ENCODE results near the gene FAM161A.
"Not testable (repeated sequence)": the region's sequence is repeated elsewhere in the genome, so short reads cannot be mapped to it uniquely, and the experiment has no call there.

Gene FAM161A

GRCh38 chr2:61841286-61841685 is 12.6 kb downstream of the FAM161A start:
- DNase-seq, result no peak

- DNase-seq, result no peak
These were observed 19.0 kb downstream of the FAM161A start for GRCh38 chr2:61834893-61835292.

GRCh38 chr2:61833971-61834370 is 19.9 kb downstream of the FAM161A start:
- DNase-seq, result no peak

- DNase-seq, result no peak
These were observed 21.5 kb downstream of the FAM161A start for GRCh38 chr2:61832183-61832841.

GRCh38 chr2:61822255-61822654 is 31.6 kb downstream of the FAM161A start:
- DNase-seq, result no peak

GRCh38 chr2:61816480-61817355 is 37.1 kb downstream of the FAM161A start:
- no peak for DNase-seq

- no peak for DNase-seq
These were observed 39.2 kb downstream of the FAM161A start for GRCh38 chr2:61814539-61815160.

GRCh38 chr2:61813314-61813713 is 40.5 kb downstream of the FAM161A start:
- not testable (repeated sequence) for DNase-seq

- DNase-seq, result no peak
These were observed 42.0 kb downstream of the FAM161A start for GRCh38 chr2:61811821-61812220.

GRCh38 chr2:61810203-61810602 is 43.7 kb downstream of the FAM161A start:
- not testable (repeated sequence) for DNase-seq

- DNase-seq, result not testable (repeated sequence)
These were observed 45.2 kb downstream of the FAM161A start for GRCh38 chr2:61808693-61809092.

- no peak for DNase-seq
These were observed 46.7 kb downstream of the FAM161A start for GRCh38 chr2:61807036-61807757.

GRCh38 chr2:61802548-61802947 is 51.3 kb downstream of the FAM161A start:
- DNase-seq, result no peak

- no peak for DNase-seq
These were observed 54.8 kb downstream of the FAM161A start for GRCh38 chr2:61799099-61799498.

- not testable (repeated sequence) for DNase-seq
These were observed 56.4 kb downstream of the FAM161A start for GRCh38 chr2:61797446-61797845.

GRCh38 chr2:61795408-61795807 is 58.5 kb downstream of the FAM161A start:
- DNase-seq, result no peak

- DNase-seq, result peak; percentile 54
These were observed 60.4 kb downstream of the FAM161A start for GRCh38 chr2:61793389-61793836.

GRCh38 chr2:61792355-61792890 is 61.4 kb downstream of the FAM161A start:
- DNase-seq, result no peak

- DNase-seq, result no peak
These were observed 63.9 kb downstream of the FAM161A start for GRCh38 chr2:61789807-61790602.

- DNase-seq, result no peak
These were observed 65.8 kb downstream of the FAM161A start for GRCh38 chr2:61787941-61788563.

GRCh38 chr2:61786876-61787275 is 67.0 kb downstream of the FAM161A start:
- no peak for DNase-seq

All from NCI-H1694 treated with DMSO at 0.1 percent for 48 hours (cell line).